Prostate gland (tissue), 2 donors: ENCODE data around the gene FAM78A.

Source experiments
- POLR2A ChIP-seq: fragments of 450-650 bp; IDR thresholded peaks from one replicate; pipeline ENCODE4 v1.6.1; 2016; ENCODE audit warnings: antibody characterized with exemption, mild to moderate bottlenecking
- TF ChIP-seq, protein P1 (sequence below), 4 experiments: fragments of 200-600 bp in 2 of 4; fragments of 450-650 bp in 2 of 4; sonication (generic) in 2 of 4; IDR thresholded peaks; 1 replicate in 3 of 4; 2 replicates in 1 of 4; pipeline ENCODE4 v1.5.1; 2016 to 2019; ENCODE audit warnings: antibody characterized with exemption in 4 of 4, mild to moderate bottlenecking in 2 of 4, moderate library complexity in 2 of 4

DNA sequence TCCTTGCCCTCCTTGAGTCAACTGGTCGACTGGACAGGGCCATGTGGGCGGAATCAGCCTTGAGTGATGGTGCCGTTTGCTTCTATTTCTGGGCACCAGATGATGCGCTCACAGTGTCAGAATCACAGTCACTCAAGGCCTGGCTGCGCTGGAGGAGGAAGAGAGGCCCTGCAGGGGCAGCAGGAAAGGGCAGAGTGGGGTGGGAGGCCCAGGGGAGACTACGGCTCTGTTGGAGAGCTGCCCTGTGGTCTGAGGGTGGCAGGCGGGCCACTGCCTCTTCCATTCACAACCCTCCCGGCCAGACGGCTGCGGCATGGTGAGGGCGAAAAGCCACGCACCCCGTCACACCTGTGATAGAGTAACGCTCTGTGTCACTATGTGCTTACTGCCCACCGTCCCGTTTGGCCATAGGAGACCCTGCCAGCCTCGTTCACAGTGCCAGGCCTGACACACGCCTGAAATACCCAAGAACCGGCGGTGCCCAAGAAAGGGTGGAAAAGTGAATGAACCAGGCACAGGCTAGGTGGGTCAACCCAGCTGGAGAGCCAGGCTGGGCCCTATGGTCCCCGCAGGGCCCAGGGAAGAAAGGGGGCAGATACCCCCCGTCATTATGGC lies 23.1 kb upstream of the FAM78A start:
- no peak for TF ChIP-seq POLR2A
- TF ChIP-seq, protein P1, sequence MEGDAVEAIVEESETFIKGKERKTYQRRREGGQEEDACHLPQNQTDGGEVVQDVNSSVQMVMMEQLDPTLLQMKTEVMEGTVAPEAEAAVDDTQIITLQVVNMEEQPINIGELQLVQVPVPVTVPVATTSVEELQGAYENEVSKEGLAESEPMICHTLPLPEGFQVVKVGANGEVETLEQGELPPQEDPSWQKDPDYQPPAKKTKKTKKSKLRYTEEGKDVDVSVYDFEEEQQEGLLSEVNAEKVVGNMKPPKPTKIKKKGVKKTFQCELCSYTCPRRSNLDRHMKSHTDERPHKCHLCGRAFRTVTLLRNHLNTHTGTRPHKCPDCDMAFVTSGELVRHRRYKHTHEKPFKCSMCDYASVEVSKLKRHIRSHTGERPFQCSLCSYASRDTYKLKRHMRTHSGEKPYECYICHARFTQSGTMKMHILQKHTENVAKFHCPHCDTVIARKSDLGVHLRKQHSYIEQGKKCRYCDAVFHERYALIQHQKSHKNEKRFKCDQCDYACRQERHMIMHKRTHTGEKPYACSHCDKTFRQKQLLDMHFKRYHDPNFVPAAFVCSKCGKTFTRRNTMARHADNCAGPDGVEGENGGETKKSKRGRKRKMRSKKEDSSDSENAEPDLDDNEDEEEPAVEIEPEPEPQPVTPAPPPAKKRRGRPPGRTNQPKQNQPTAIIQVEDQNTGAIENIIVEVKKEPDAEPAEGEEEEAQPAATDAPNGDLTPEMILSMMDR (IDR thresholded peaks at IDR 0.05) = no peak
